K562 (cell line): ENCODE measurements around the gene EEF2K. TPM values are rescaled to one million over a fixed set of nuclear protein-coding genes. Genes with fewer than 3 reads are reported as not detected.

Source experiments
- AFF1 ChIP-seq, 2 experiments: fragments of 450-650 bp; IDR thresholded peaks; 2 replicates each; pipeline ENCODE4 v1.6.1; 2018; ENCODE audit warnings: mild to moderate bottlenecking in 2 of 2, low read depth in 1 of 2; ENCODE audit not compliant: partially characterized antibody in 2 of 2
- C11orf30 ChIP-seq: fragments of 450-650 bp; IDR thresholded peaks from 2 replicates; pipeline ENCODE4 v1.6.1; 2016; ENCODE audit warnings: low read depth, mild to moderate bottlenecking
- HDAC8 ChIP-seq: fragments of 450-650 bp; IDR thresholded peaks from 2 replicates; pipeline ENCODE4 v1.6.1; 2016; ENCODE audit warnings: mild to moderate bottlenecking, missing genetic modification characterization, moderate library complexity, missing compliant biosample characterization
- MAFF ChIP-seq: IDR thresholded peaks from 2 replicates; pipeline ENCODE4 v1.6.1; 2012; ENCODE audit warnings: low read length, improper control_type of control experiment
- POU5F1 ChIP-seq: fragments of 150-350 bp; IDR thresholded peaks from 2 replicates; pipeline ENCODE4 v1.6.1; 2014; ENCODE audit warnings: borderline replicate concordance, low read length, low read depth, mild to moderate bottlenecking; ENCODE audit not compliant: partially characterized antibody
- RBM25 ChIP-seq: fragments of 200-400 bp; formaldehyde crosslinking; IDR thresholded peaks from 2 replicates; pipeline ENCODE4 v1.6.1; 2018; ENCODE audit warnings: low read length, low read depth, moderate library complexity; ENCODE audit not compliant: severe bottlenecking
- polyA plus RNA-seq, 8 experiments: library from polyadenylated mRNA; depleted of rRNA in 4 of 8; stranded (reverse) in 5 of 8; unstranded in 3 of 8; fragments of >200 nt; fragmentation: Nextera tagmentation in 2 of 8; fragmentation: Illumina TruSeq in 1 of 8; extraction: Ambion mirVana in 2 of 8; extraction: Trizol in 1 of 8; gene quantifications; 2 replicates each; pipeline versions ENCODE4 v1.2.1 to v1.2.3, GENCODE V29; 2011 to 2014; ENCODE audit warnings: inconsistent platforms in 1 of 8, missing spikeins in 1 of 8
- total RNA-seq, 7 experiments: library from RNA; depleted of rRNA in 6 of 7; stranded (reverse); fragments of >200 nt in 6 of 7; fragmentation: Illumina TruSeq in 2 of 7; extraction: Trizol in 2 of 7; gene quantifications; 2 replicates each; pipeline versions ENCODE4 v1.2.1 to v1.2.3, GENCODE V29; 2011 to 2021; ENCODE audit warnings: low replicate concordance in 1 of 7
- TF ChIP-seq, protein P1 (sequence below), 2 experiments: fragments of 450-650 bp in 1 of 2; sonication (generic) in 1 of 2; formaldehyde crosslinking in 1 of 2; IDR thresholded peaks; 2 replicates each; pipeline versions ENCODE4 v1.7.1 to v1.9.0; 2016 to 2022; ENCODE audit warnings: inconsistent platforms in 1 of 2, mild to moderate bottlenecking in 1 of 2, missing genetic modification reagents in 1 of 2

EEF2K gene
- total and polyA plus RNA-seq, 9 of the 15 experiments (the other 6 are each of a cell fraction or from before 2014, with no cell fraction given), result 3.0 to 35.2 (median 12.2) TPM

DNA sequence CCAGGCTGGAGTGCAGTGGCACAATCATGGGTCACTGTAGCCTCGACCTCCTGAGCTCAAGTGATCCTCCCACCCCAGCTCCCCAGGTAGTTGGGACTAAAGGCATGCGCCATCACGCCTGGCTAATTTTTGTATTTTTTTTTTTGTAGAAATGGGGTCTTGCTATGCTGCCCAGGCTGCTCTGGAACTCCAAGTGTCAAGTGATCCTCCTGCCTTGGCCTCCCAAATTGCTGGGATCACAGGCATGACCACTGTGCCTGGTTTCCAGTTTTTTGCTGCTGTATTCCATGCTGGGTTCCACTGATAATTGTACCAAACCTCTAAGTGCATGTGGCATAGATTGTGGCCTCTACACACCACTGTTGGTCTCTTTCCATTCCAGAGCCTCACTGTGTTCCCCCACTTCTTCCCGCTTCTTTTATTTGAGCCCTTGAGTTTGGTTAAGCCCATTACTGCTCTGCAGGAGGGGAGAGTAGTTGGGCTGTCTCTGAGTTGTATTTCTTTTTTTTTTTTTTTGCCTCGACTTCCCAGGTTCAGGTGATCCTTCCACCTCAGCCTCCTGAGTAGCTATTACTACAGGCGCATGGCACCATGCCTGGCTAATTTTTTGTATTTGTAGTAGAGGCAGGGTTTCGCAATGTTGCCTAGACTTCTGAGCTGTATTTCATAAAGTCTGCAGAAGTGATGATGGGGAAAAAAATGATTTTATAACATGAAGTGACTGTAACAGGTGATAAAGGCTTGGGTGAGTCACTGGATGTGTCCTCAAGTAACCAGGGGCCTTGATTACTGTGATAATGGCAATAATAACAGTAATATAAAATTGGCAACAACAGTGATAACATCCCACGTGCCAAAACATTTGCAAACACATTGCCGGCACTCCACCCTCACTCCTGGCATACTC lies 30.0 kb downstream of the EEF2K start (continued):
- TF ChIP-seq, protein P1, sequence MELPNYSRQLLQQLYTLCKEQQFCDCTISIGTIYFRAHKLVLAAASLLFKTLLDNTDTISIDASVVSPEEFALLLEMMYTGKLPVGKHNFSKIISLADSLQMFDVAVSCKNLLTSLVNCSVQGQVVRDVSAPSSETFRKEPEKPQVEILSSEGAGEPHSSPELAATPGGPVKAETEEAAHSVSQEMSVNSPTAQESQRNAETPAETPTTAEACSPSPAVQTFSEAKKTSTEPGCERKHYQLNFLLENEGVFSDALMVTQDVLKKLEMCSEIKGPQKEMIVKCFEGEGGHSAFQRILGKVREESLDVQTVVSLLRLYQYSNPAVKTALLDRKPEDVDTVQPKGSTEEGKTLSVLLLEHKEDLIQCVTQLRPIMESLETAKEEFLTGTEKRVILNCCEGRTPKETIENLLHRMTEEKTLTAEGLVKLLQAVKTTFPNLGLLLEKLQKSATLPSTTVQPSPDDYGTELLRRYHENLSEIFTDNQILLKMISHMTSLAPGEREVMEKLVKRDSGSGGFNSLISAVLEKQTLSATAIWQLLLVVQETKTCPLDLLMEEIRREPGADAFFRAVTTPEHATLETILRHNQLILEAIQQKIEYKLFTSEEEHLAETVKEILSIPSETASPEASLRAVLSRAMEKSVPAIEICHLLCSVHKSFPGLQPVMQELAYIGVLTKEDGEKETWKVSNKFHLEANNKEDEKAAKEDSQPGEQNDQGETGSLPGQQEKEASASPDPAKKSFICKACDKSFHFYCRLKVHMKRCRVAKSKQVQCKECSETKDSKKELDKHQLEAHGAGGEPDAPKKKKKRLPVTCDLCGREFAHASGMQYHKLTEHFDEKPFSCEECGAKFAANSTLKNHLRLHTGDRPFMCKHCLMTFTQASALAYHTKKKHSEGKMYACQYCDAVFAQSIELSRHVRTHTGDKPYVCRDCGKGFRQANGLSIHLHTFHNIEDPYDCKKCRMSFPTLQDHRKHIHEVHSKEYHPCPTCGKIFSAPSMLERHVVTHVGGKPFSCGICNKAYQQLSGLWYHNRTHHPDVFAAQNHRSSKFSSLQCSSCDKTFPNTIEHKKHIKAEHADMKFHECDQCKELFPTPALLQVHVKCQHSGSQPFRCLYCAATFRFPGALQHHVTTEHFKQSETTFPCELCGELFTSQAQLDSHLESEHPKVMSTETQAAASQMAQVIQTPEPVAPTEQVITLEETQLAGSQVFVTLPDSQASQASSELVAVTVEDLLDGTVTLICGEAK (IDR thresholded peaks at IDR 0.05), result no peak
- TF ChIP-seq, protein P1 (CRISPR knock-in tag; IDR thresholded peaks at IDR 0.05), result no peak
- peak; percentile 48 for TF ChIP-seq RBM25
- TF ChIP-seq HDAC8 (tag), result no peak
- TF ChIP-seq AFF1 (IDR thresholded peaks at IDR 0.05; ENCODE audit: low read depth in 1 of 2, partially characterized antibody in 2 of 2), result no peak
- no peak for TF ChIP-seq POU5F1
- TF ChIP-seq MAFF, result no peak
- TF ChIP-seq C11orf30, result no peak
